GM21526 (cell line): ENCODE measurements around the gene ANKH.
"Not testable (repeated sequence)": the region's sequence is repeated elsewhere in the genome, so short reads cannot be mapped to it uniquely, and the experiment has no call there.

Experiments
- ATAC-seq: cut with Tn5 transposase; IDR thresholded peaks from one replicate; pipeline ENCODE4 v1.9.1; 2021; ENCODE audit warnings: moderate library complexity; ENCODE audit not compliant: unreplicated experiment, low FRiP score

Gene ANKH

DNA sequence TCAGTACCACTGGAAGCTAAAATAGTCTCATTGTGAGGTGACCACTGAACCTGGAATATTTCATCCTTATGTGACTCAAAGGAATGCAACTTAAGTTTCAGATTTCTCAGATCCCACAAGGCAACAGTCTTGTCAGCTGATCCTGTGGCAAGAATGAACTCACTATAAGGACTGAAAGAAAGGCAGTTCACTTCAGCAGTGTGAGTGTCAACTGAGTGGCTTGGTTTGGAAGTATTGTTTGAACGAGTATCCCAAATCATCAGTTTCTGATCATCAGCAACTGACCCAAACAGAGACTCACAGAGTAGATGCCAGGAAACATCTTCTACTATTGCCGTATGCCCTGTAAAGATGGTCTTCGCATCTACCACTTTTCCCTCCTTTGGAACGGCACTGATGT lies 74.2 kb downstream of the ANKH start:
- not testable (repeated sequence) for ATAC-seq

DNA sequence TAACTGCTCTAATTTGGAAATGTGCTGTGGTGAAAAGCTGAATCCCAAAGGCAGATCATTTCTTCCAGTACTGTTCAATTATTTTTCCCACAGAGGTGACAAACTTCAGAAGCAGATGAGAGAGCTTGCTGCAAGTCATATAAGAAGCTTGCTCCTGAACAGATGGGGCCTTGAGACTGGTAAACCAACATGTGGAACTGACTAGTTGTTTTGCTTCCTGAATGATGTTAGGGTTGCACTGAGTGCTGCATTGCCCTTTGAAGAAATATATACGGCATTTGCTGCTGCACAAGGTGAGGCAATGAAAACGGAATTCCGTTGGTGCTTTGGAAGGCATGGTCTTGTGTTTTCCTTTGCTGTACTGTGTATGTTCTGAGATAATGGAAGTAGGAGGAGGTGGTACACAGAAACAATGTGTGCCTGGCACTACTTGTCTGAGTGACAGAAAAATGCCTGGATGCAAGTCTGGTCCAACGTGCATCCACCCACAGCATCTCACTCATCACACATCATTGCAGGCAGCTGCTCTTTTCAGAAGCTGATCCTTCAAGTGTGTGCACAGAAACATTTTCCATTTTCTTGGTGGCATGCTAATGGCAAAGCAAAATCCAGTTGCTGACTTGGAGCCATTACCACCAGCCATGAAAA lies 76.9 kb downstream of the ANKH start:
- ATAC-seq, result no peak

DNA sequence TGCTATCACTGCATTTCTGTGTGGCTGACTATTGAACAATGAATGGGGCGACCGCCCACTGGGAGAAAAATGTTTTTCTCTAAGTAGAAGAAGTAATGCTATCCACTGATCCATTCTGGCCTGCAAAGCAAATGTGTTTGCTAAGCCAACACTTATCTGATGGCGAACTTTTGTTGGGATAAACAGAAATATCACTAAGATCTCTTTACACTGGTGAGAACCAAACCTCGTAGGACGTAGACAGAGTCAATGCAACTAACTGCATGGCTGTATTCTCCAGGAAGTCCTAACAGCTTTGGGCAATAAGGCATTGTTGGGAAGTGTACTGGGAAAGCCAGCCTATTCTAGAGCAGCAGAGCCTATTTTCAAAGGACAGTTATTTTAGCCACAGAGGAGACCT lies 77.7 kb downstream of the ANKH start:
- no peak for ATAC-seq

DNA sequence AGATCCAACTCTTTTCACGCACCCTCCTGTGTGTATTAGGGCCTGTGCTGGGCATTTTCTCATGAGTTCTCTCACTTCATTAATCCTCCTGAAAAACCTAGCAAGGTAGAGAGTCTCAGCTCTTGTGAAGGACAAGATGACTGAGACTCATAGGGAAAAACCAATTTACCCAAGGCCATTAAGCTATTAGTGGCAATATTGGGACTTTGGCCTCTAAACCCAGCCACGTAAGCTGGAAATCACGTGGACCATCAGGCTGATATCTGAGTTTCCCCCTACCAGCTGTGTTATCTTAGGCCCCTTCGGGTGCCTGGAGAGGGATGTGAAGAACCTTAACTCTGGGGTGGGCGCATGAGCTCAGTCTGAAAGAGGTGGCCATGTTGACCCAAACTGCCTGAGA lies 80.7 kb downstream of the ANKH start:
- no peak for ATAC-seq

DNA sequence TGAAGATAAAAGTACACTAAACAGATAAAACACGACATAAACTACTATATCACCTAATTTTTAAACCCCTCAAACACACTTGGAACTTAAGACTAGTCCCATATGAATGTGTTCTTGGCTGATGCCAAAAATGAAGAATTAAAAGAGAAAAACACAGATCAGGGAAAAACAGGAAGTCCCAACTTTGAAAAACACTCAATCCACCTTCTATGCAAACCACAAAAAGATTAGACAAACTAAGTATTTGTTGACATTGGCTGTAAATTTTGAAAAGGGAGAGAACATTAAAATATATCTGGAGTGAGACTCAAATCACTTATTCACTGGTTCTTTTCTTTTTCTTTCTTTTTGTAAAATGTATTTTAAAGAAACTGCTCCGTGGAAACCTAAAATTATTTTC lies 81.4 kb downstream of the ANKH start:
- no peak for ATAC-seq

DNA sequence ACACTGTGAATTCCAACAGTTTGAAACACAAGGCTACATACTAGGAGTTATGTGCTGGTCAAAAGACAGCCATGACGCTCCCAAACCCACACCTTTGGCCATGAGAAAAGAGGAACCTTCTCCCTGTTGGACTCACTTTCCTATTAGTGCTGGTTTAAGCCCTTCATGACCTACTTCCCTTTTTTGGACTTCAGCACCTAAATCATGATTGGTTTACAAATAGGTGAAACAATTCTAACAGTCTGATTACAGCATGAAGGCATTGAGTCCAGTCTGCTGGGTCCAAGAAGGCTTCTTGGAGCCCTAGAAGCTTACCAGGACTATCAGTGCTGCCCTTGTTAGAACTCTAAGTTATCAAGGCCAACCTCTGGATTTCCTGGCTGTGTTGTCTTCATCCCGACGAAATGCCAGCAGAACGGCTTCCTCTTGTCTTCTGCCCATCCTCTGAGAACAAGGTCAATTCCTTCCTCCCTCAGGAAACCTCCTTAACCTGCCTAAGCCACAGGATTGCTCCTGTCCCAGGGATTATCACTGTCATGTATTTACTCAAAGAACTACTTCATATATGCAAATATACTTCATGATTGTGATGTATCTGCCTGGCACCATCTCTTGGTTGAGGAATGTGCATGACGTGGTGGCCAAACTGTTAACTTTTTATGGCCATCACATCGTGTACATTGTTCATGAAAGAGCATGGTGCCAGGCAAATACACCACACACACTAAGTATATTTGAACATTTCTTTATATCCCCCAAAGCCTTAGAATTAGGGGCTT lies 83.6 kb downstream of the ANKH start:
- ATAC-seq, result no peak

DNA sequence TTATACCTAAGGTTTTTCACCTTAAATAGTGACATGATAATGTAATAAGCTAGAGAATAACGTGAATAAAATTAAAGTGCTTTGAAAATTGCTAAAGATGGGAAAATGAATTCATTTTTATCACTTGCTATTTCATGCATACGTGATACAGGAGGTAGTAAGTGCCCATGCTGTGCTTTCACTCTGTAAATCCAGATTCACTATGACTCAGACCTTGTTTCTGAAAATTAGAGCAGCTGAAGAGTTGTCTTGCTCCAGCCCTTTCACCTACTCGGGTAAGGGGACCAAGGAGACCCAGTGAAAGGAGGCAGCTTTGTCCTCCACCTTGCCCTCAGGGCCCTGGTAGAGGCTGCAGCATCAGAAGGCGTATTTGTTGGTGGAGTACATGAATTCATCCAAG lies 87.9 kb downstream of the ANKH start:
- no peak for ATAC-seq

DNA sequence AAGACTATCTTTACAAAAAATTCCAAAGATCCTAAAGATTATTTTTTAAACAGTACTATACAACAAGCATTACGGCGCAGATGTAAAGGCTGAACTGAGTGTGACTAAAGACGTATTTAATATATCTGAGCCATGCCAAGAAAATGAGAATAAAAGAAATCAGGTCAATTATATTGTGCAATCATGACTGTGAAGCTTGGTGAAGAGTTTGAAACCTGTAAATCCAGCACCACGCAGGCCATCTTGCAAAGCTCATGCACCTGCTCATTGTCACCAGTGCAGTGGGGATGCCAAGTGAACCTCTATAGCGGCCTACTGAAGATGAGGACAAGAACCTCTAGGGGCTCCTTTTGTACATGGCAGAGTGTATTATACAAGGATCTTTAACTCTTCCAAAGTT lies 89.0 kb downstream of the ANKH start:
- ATAC-seq, result no peak

DNA sequence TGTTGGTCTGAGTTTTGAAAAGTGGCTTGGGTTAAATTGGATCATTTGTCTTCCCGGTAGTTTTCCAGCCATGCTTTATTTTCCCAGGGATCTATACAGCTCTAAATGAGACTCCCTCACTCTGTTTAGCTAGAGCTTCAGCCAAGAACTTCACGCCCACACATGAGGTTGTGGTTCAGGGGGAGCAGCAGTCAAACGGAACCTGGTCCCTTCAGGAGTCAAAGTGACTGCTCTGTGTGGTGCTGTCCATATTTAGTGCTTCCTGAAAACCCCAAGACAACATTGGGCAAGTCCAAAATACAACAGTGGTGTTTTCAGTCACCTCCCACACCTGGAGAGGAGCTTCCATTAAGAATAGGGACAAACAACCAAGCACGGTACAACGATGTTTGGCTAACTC lies 90.5 kb downstream of the ANKH start:
- ATAC-seq, result peak; percentile 55

DNA sequence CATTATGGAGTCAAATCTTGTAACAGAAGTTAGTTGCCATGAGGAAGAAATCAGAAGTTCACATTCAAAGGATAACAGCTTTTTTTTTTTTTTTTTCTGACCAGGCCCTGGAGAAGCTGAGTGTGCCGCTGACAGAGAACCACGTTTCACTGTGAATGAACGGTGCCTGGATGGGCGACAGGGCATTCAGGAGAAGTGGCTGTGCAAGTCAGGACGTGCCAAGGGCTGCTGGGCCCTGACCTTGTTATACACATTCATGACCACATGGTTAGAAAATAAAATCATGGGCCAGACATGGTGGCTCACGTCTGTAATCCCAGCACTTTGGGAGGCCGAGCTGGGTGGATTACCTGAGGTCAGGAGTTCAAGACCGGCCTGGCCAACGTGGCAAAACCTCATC lies 91.6 kb downstream of the ANKH start:
- no peak for ATAC-seq

DNA sequence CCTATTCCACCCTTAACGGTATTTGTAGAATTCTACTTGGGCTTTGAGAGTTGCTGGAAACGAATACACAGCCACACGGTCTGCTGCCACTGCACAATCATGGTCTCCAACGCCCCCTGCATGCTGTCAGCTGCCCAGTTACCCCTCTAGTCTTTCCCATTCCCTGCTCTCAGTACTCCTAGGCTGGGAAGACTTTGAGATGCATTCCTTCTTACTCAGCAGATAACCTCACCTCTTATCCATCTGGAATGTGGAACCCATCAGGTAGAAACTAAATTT lies 92.8 kb downstream of the ANKH start:
- ATAC-seq, result no peak

DNA sequence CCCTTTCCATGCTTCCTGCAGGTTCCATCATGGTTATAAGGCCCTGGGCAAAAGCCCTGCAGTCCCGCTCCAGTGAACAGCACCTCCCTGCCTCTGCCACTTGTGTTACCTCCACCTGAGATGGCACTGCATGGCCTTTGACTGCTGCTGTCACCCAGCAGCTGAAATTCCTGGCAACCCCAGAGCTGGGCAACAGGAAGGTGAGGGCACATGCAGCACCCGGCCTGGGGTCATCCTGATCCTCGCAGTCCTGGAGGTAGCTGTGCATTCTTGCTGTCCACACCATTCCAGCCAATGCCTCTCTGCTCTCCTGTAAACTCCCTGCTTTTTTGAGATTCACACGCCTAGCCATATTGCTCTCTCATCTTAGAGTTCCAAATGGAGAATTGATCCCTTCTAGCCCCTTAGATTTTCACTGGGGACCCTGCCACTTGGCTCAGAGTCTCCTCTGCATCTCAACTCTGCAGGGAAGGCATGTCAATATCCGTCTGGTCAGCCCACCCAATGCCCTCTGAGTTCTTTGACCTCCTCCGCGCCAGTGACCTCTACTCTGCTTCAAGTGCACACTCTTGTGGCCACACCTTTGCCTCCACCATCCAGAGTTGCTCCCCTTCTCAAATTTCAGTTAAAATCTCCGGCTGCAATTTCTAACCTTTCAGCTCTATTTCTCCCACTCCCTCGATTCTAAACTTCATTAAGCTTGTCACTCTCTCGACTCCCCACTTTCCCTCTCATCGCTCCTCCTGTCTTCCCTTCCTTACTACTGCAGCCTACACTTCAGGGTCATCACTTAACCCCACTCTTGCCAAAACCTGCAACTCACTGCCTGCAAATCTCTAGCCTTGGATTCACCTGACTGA lies 93.4 kb downstream of the ANKH start:
- no peak for ATAC-seq

DNA sequence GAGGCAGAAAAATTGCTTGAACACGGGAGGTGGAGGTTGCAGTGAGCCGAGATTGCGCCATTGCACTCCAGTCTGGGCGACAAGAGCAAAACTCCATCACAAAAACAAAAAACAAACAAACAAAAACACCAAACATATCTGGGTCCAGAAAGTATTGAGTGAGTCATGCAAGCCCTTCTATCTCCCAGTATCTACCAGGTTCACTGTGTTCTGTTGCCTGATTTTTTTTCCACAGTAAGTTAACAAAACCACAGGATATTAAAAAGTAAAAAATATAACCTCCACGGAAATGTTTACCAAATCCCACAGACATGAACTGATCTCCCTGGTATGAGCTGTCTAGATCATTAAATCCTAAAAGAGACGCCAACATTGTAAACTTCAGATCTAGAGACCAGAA lies 94.4 kb downstream of the ANKH start:
- ATAC-seq, result no peak

DNA sequence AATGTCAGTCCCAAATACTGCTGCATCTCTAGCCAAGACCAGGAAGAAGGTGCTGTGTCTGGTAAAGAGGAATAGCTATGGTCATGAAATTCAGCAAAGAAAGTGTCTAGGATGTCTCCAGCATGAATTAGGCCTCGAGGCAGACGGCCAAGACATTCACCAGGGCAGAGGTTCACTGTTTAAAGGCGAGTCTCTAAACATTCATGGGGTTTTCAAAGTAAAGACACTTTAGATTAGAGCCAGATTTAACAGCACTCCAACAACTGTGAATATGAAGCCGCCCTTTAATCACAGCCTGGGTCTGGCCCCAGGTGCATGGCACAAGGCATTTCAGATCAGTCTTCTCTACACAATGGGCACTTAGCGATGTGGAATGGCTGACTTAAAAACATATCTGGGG lies 95.0 kb downstream of the ANKH start:
- no peak for ATAC-seq

DNA sequence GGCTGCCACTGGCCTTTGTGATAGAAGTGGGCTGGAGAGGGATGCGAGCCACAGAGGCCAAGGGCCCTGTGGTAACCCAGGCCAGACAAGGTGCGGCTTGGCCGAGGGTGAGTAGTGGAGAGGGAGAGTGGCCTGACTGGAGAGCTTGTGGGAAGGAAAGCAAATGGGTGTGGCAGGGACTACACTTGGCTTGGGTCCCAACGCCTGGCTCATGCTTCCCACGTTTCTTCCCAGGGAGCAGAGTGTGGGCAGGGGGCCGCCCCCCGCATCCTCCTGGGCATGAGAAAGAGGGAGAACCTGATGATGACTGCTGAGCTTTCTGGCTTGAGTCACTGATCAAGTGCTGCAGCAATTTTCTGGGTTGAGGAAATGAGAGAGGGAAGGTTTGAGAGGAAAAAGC lies 95.7 kb downstream of the ANKH start:
- ATAC-seq, result no peak

DNA sequence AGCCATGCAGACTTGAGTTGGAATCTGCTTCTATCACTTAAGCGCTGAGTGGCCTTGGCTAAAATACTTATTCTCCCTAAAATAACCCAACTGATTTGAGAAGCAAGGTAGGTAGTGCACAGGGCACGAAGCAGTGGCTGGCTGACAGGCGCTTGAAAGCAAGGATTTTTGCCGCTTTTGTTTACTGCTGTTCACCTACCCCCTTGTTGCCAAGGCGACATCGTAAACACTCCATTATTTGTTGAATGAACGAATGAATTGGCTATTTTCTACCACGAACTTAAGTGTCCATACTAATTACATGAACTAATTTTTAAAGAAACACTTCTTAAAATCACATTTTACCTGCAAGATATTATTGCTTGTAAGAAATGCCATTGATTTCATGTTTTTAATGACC lies 98.0 kb downstream of the ANKH start:
- ATAC-seq, result no peak

DNA sequence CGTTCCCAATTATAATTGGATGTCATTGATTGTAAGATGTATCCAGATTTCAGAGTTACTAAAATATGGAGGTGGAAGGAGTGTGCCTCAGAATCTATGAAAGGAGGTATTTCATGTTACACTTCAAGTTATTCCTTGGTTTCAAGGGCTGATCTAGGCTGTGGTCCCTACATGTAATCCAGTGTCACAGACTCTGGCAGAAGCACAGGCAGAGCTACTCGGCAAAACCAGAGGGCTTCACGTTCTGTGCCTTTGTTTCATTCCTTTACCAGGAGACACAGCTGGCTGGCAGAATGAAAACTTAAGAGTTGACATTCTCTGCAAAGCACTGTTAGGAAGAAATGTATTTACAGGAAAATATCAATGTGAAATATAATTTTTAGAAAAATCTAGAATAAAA lies 99.6 kb downstream of the ANKH start:
- ATAC-seq, result no peak

DNA sequence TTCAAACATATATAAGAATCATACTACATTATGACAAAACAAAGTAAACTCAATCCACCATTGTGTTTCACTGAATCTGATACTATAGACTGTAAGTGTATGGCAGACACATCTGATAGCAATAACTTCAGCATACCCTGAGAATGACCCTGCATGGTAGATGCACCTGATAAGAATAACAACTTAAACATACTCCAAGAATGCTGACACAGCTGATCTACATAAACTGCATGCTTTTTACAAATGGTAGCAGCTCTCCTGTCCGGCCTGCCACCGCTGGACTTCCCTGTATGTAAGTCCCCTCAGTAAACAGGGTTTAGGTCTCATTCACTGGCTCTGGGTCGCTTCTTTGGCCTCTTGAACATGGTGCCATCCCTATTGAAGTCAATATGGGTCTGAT lies 100.4 kb downstream of the ANKH start:
- no peak for ATAC-seq

DNA sequence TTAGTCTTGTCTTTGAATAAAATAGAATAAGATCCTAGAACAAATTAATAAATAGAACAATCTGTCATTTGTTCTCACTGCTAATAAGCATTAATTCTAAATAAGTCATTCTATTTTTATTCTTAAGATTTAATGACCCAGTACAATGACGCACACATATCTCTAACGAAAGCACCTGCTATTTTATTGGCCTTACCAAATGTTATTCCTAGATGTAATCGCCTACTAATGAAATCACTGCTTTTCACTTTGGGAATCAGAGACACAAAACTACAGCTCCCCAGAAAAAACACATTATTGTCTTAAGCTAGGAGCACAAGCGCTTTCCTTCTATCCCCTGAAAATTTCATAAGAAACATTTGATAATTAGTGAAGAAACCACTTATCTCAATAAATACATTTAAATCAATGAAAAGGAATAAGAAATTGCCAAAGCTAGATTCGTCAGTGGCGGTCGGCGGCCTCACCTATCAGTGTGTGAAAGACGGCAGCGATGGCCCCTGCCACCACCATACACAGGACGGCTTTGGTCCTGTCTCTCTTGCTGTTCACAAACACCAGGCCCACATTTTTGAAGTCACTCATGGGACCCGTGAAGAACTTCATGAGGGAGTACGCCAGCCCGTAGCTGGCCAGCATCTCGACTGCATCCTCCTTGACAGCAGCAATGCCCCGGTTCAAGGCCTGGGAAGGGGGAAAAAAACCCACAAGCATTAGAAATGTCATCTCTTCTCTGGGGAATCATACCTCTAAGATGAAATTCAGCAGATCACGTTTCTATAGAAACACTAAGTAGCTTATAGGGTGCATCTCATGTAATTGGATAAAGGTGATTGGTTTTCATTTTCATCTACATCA lies 102.8 kb downstream of the ANKH start:
- ATAC-seq, result no peak

DNA sequence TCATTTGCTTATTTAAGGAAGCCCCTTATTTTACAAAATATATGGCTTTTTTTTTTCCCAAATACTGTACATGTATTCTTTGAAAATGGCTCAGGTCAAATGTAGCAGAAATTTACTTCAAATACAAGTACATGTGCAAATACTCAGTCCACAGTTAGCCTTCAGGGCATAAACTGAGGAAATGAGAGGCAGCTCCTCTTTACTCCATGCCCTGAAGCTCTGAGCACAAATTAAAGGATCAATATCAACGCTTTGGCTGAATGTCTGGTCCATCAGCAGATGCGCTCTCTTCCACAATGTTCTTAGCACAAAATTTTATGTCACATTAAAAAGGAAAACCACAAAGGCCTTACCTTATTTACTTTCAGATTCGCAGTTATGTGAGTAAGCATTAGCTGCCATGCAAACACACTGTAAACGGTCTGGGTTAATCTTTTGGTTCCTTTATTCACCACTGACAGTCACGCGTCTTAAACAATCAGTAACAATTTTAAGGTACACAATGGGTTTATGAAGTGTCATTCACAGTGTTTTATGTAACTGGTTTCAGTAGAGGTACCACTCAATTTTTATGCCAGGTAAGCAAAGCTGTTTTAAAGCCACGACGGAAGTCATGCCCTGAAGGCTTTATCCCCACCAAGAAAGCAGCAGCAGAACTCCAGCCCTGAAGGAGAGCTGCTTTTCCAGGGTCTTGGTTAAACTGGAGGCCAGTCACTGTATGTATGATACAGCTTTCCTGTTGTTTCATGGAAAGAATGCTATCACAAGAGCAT lies 103.7 kb downstream of the ANKH start:
- ATAC-seq, result peak; percentile 79
